HAP-1 (cell line): ENCODE data around the gene CHD3.
A peak's percentile ranks its signal among the peaks of the same experiment; 100 is the strongest.

Experiments used
- DNase-seq, 2 experiments: peaks; one replicate each; pipeline ENCODE4 v3.0.0-alpha.2; 2016 to 2020; ENCODE audit warnings: low spot score in 2 of 2
- H3K27me3 ChIP-seq: fragments of 250-450 bp; sonication (Bioruptor Pico); 2 replicates; pipeline ENCODE4 v1.5.1; 2020; ENCODE audit warnings: low read depth, mild to moderate bottlenecking, moderate library complexity
- H3K36me3 ChIP-seq: fragments of 250-450 bp; sonication (Bioruptor Pico); replicated peaks from 2 replicates; pipeline ENCODE4 v1.5.1; 2020; ENCODE audit warnings: mild to moderate bottlenecking
- H3K4me1 ChIP-seq: fragments of 250-450 bp; sonication (Bioruptor Pico); 2 replicates; pipeline ENCODE4 v1.5.1; 2020; ENCODE audit warnings: mild to moderate bottlenecking
- H3K4me3 ChIP-seq: fragments of 250-450 bp; sonication (Bioruptor Pico); 2 replicates; pipeline ENCODE4 v1.5.1; 2020; ENCODE audit warnings: mild to moderate bottlenecking, moderate library complexity
- H3K9me3 ChIP-seq: fragments of 250-450 bp; sonication (Bioruptor Pico); 2 replicates; pipeline ENCODE4 v1.5.1; 2020; ENCODE audit warnings: mild to moderate bottlenecking, moderate library complexity
- in situ Hi-C: fragments of 300-500 bp; cut with MboI; formaldehyde crosslinking; loops from 3 replicates; pipeline ENCODE4 v1.14.3; 2020; ENCODE audit warnings: low sequenced_read_pairs, inconsistent platforms, mixed read lengths

CHD3 gene

DNA sequence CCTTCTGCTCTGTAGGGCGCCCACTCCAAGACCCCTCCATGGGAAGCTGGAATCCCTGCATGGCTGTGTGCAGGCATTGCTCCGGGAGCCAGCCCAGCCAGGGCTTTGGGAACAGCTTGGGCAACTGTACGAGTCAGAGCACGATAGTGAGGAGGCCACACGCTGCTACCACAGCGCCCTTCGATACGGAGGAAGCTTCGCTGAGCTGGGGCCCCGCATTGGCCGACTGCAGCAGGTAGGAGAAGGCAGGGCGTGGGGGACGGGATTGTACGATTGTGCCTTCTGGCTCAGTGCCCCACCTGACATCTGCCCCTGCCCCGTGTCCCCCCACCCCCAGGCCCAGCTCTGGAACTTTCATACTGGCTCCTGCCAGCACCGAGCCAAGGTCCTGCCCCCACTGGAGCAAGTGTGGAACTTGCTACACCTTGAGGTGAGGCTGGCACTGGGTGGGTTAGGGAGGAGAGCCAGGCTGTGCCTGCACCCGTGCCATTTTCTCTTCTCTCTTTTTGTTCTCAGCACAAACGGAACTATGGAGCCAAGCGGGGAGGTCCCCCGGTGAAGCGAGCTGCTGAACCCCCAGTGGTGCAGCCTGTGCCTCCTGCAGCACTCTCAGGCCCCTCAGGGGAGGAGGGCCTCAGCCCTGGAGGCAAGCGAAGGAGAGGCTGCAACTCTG, 42.4 kb upstream of the CHD3 start:
- DNase-seq = no peak
- H3K4me3 ChIP-seq = no peak overlapping the region
- H3K4me1 ChIP-seq = peaks cover 3% of the 10 kb centered on the region
- in situ Hi-C loops = no loop called here
- H3K9me3 ChIP-seq = no peaks in the 10 kb centered on the region
- H3K36me3 ChIP-seq = peaks cover 21% of the 10 kb centered on the region
- H3K27me3 ChIP-seq = no peaks in the 10 kb centered on the region

DNA sequence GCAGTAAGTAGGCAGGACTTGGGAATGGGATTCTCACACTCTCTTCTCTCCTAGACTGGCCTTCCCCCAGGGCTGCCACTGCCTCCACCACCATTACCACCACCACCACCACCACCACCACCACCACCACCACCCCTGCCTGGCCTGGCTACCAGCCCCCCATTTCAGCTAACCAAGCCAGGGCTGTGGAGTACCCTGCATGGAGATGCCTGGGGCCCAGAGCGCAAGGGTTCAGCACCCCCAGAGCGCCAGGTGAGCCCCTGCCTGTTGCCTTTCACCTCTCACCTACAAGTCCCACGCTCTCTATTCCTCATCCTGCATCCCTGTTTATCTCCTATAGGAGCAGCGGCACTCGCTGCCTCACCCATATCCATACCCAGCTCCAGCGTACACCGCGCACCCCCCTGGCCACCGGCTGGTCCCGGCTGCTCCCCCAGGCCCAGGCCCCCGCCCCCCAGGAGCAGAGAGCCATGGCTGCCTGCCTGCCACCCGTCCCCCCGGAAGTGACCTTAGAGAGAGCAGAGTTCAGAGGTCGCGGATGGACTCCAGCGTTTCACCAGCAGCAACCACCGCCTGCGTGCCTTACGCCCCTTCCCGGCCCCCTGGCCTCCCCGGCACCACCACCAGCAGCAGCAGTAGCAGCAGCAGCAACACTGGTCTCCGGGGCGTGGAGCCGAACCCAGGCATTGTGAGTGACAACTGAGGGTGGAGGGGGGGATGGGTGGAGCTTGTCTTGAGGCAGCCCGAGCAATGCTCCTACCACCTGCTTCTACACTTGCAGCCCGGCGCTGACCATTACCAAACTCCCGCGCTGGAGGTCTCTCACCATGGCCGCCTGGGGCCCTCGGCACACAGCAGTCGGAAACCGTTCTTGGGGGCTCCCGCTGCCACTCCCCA, 41.6 kb upstream of the CHD3 start:
- DNase-seq = no peak

DNA sequence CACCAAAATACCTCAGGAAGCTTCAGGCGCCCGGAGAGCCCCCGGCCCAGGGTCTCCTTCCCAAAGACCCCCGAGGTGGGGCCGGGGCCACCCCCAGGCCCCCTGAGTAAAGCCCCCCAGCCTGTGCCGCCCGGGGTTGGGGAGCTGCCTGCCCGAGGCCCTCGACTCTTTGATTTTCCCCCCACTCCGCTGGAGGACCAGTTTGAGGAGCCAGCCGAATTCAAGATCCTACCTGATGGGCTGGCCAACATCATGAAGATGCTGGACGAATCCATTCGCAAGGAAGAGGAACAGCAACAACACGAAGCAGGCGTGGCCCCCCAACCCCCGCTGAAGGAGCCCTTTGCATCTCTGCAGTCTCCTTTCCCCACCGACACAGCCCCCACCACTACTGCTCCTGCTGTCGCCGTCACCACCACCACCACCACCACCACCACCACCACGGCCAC, 40.4 kb upstream of the CHD3 start:
- Histone ChIP-seq H3K27me3 (no peaks in the 10 kb centered on the region), H3K36me3 (peaks cover 41% of the 10 kb centered on the region), H3K4me3 (no peak overlapping the region), H3K4me1 (peaks cover 5% of the 10 kb centered on the region; the same call in 1 of the 2 replicates), H3K9me3 (no peaks in the 10 kb centered on the region)
- no peak for DNase-seq
- in situ Hi-C loops = no loop called here

More for the DNA sequence above, 41.6 kb upstream of the CHD3 start:
- Histone ChIP-seq H3K4me1 (peaks cover 5% of the 10 kb centered on the region; the same call in 1 of the 2 replicates), H3K4me3 (no peak overlapping the region), H3K36me3 (peaks cover 30% of the 10 kb centered on the region), H3K9me3 (no peaks in the 10 kb centered on the region), H3K27me3 (no peaks in the 10 kb centered on the region)
- in situ Hi-C loops = no loop called here

DNA sequence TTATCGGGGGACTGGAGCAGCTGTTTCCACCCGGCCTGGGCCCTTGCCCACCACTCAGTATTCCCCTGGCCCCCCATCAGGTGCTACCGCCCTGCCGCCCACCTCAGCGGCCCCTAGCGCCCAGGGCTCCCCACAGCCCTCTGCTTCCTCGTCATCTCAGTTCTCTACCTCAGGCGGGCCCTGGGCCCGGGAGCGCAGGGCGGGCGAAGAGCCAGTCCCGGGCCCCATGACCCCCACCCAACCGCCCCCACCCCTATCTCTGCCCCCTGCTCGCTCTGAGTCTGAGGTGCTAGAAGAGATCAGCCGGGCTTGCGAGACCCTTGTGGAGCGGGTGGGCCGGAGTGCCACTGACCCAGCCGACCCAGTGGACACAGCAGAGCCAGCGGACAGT, 39.9 kb upstream of the CHD3 start:
- in situ Hi-C loops = no loop called here
- Histone ChIP-seq H3K27me3 (no peaks in the 10 kb centered on the region), H3K4me1 (peaks cover 5% of the 10 kb centered on the region; the same call in 1 of the 2 replicates), H3K36me3 (peaks cover 41% of the 10 kb centered on the region), H3K4me3 (no peak overlapping the region), H3K9me3 (no peaks in the 10 kb centered on the region)
- no peak for DNase-seq

DNA sequence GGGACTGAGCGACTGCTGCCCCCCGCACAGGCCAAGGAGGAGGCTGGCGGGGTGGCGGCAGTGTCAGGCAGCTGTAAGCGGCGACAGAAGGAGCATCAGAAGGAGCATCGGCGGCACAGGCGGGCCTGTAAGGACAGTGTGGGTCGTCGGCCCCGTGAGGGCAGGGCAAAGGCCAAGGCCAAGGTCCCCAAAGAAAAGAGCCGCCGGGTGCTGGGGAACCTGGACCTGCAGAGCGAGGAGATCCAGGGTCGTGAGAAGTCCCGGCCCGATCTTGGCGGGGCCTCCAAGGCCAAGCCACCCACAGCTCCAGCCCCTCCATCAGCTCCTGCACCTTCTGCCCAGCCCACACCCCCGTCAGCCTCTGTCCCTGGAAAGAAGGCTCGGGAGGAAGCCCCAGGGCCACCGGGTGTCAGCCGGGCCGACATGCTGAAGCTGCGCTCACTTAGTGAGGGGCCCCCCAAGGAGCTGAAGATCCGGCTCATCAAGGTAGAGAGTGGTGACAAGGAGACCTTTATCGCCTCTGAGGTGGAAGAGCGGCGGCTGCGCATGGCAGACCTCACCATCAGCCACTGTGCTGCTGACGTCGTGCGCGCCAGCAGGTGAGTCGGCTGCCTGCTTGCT, 39.3 kb upstream of the CHD3 start:
- DNase-seq = no peak
- peaks cover 5% of the 10 kb centered on the region; the same call in 1 of the 2 replicates for H3K4me1 ChIP-seq
- no peaks in the 10 kb centered on the region for H3K9me3 ChIP-seq
- peaks cover 41% of the 10 kb centered on the region for H3K36me3 ChIP-seq
- in situ Hi-C loops = no loop called here
- H3K4me3 ChIP-seq = no peak overlapping the region
- no peaks in the 10 kb centered on the region for H3K27me3 ChIP-seq

DNA sequence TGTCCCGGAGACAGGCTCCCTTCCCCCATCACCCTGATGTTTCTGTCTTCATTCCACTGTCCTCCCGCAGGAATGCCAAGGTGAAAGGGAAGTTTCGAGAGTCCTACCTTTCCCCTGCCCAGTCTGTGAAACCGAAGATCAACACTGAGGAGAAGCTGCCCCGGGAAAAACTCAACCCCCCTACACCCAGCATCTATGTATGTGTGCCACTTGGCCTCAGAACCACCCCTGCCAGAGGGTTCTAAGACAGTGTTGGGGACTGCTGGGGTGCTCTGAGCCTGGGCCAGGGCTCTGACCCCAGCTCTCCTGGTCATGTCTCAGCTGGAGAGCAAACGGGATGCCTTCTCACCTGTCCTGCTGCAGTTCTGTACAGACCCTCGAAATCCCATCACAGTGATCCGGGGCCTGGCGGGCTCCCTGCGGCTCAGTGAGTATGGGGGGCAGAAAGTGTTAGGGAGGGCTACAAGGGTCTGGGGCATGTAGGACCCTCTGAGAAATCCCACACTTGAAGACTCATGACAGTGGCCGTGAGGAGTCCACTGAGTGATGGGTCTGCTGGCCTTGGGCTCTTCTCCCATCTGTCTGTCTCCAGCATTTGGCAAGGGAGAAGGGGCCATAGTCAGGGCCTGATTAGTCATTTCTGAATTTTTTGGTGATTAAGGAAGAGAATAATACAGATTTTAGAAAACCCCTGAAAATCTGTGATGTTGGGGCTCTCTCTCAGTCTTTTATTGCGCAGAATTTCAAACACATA, 38.7 kb upstream of the CHD3 start:
- in situ Hi-C loops = no loop called here
- no peak overlapping the region for H3K4me3 ChIP-seq
- DNase-seq = no peak
- H3K36me3 ChIP-seq = peaks cover 41% of the 10 kb centered on the region
- H3K4me1 ChIP-seq = peaks cover 5% of the 10 kb centered on the region; the same call in 1 of the 2 replicates
- H3K27me3 ChIP-seq = no peaks in the 10 kb centered on the region
- no peaks in the 10 kb centered on the region for H3K9me3 ChIP-seq

DNA sequence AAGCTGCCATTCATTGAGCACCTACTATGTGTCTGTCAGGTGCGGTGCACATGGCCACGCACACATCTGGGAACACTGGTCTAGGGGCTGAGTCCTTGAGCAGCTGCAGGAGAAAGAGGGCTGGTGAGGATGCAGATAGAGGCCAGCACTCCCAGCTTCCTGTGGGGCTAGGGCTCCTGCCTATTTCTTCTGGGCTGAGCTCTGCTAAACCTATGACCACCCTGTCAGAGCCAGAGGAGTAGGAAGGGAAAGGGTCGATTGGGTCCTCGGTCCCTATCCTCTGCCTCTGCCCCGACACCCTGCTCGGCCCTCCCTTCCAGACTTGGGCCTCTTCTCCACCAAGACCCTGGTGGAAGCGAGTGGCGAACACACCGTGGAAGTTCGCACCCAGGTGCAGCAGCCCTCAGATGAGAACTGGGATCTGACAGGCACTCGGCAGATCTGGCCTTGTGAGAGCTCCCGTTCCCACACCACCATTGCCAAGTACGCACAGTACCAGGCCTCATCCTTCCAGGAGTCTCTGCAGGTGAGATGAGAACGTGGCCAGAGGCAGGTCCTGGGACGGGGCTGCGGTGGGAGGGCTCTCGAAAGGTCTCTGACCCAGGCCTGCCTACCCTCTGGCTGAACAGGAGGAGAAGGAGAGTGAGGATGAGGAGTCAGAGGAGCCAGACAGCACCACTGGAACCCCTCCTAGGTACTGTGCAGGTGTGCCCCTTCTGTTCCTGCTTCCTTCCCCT, 37.7 kb upstream of the CHD3 start:
- in situ Hi-C loops = no loop called here
- Histone ChIP-seq H3K27me3 (no peaks in the 10 kb centered on the region), H3K4me3 (no peak overlapping the region; the same call in 1 of the 2 replicates), H3K36me3 (peaks cover 39% of the 10 kb centered on the region), H3K9me3 (no peaks in the 10 kb centered on the region), H3K4me1 (peaks cover 10% of the 10 kb centered on the region)
- DNase-seq = no peak

DNA sequence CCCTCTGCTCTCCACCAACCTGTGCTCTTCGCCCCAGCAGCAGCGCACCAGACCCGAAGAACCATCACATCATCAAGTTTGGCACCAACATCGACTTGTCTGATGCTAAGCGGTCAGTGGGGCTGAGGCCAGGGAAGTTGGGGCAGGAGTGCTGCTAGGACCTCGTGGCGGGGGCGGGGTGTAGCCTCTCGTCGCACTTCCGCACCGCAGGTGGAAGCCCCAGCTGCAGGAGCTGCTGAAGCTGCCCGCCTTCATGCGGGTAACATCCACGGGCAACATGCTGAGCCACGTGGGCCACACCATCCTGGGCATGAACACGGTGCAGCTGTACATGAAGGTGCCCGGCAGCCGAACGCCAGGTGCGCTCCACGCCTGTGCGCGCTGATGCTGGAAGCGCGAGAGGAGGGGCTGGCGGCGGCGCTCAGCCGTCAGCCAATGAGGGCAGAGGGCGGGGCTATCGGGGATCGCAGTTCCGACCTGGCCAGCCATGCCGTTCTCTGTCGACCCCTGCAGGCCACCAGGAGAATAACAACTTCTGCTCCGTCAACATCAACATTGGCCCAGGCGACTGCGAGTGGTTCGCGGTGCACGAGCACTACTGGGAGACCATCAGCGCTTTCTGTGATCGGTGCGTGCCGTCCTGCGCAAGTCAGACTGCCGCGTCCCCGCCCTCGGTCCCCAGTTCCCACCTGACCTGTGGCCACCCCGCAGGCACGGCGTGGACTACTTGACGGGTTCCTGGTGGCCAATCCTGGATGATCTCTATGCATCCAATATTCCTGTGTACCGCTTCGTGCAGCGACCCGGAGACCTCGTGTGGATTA, 36.9 kb upstream of the CHD3 start:
- Histone ChIP-seq H3K4me3 (peak overlapping the region; percentile 17), H3K36me3 (peaks cover 39% of the 10 kb centered on the region), H3K9me3 (no peaks in the 10 kb centered on the region), H3K27me3 (no peaks in the 10 kb centered on the region), H3K4me1 (peaks cover 16% of the 10 kb centered on the region)
- in situ Hi-C loops = no loop called here
- DNase-seq = peak; percentile 90 to 96

DNA sequence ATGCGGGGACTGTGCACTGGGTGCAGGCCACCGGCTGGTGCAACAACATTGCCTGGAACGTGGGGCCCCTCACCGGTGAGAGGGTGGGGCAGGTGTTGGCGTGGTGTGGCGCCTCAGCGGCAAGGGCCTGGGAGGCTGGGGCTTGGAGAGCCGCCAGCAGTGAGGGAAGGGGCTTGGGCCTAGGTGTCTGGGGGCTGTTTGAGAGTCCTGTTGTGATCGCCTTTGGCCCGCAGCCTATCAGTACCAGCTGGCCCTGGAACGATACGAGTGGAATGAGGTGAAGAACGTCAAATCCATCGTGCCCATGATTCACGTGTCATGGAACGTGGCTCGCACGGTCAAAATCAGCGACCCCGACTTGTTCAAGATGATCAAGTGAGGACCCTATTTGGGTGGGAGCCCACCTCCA, 36.3 kb upstream of the CHD3 start:
- H3K4me1 ChIP-seq = peaks cover 16% of the 10 kb centered on the region
- DNase-seq = no peak
- in situ Hi-C loops = no loop called here
- H3K36me3 ChIP-seq = peaks cover 39% of the 10 kb centered on the region
- no peak overlapping the region for H3K4me3 ChIP-seq
- no peaks in the 10 kb centered on the region for H3K27me3 ChIP-seq
- H3K9me3 ChIP-seq = no peaks in the 10 kb centered on the region

DNA sequence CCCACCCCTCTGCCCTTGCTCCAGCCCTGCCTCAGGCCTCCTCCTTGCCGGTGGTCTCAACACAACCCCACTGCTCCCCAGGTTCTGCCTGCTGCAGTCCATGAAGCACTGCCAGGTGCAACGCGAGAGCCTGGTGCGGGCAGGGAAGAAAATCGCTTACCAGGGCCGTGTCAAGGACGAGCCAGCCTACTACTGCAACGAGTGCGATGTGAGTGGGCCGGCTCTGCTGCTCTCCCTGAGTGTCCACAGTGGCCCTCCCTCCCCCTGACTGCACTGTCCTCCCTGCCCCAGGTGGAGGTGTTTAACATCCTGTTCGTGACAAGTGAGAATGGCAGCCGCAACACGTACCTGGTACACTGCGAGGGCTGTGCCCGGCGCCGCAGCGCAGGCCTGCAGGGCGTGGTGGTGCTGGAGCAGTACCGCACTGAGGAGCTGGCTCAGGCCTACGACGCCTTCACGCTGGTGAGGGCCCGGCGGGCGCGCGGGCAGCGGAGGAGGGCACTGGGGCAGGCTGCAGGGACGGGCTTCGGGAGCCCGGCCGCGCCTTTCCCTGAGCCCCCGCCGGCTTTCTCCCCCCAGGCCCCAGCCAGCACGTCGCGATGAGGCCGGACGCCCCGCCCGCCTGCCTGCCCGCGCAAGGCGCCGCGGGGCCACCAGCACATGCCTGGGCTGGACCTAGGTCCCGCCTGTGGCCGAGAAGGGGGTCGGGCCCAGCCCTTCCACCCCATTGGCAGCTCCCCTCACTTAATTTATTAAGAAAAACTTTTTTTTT, 35.5 kb upstream of the CHD3 start:
- H3K9me3 ChIP-seq = no peaks in the 10 kb centered on the region
- H3K36me3 ChIP-seq = peaks cover 38% of the 10 kb centered on the region
- H3K27me3 ChIP-seq = no peaks in the 10 kb centered on the region
- H3K4me1 ChIP-seq = peaks cover 17% of the 10 kb centered on the region
- no peak overlapping the region for H3K4me3 ChIP-seq
- in situ Hi-C loops = no loop called here
- DNase-seq = no peak

DNA sequence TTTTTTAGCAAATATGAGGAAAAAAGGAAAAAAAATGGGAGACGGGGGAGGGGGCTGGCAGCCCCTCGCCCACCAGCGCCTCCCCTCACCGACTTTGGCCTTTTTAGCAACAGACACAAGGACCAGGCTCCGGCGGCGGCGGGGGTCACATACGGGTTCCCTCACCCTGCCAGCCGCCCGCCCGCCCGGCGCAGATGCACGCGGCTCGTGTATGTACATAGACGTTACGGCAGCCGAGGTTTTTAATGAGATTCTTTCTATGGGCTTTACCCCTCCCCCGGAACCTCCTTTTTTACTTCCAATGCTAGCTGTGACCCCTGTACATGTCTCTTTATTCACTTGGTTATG, 34.9 kb upstream of the CHD3 start:
- Histone ChIP-seq H3K27me3 (no peaks in the 10 kb centered on the region), H3K9me3 (no peaks in the 10 kb centered on the region), H3K4me1 (peaks cover 22% of the 10 kb centered on the region), H3K36me3 (peaks cover 38% of the 10 kb centered on the region), H3K4me3 (no peak overlapping the region)
- DNase-seq = no peak
- in situ Hi-C loops = no loop called here
